ENCODE data around the gene PCDHGB4. TPM values are rescaled to one million over a fixed set of nuclear protein-coding genes. Genes with fewer than 3 reads are reported as not detected.
"Not testable (repeated sequence)": the region's sequence is repeated elsewhere in the genome, so short reads cannot be mapped to it uniquely, and the experiment has no call there.

The PCDHGB4 gene
- total RNA-seq, 4 donors from 2014 or later, result 1.1 to 3.3 (median 1.9) TPM

DNA sequence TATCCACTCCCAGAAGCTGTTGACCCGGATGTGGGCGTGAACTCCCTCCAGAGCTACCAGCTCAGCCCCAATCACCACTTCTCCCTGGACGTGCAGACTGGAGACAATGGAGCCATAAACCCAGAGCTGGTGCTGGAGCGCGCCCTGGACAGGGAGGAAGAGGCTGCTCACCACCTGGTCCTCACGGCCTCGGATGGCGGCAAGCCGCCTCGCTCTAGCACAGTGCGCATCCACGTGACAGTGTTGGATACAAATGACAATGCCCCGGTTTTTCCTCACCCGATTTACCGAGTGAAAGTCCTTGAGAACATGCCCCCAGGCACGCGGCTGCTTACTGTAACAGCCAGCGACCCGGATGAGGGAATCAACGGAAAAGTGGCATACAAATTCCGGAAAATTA lies 5.8 kb downstream of the PCDHGB4 start:
- peaks cover 0 to 60% (median 15%) of the 10 kb centered on the region in 4 donors for H3K9me3 ChIP-seq
- H3K4me3 ChIP-seq, result no peak overlapping the region
- no peak for DNase-seq
- no peaks in the 10 kb centered on the region for H3K27me3 ChIP-seq
- H3K4me1 ChIP-seq, result no peaks in the 10 kb centered on the region
- no peak overlapping the region for H3K27ac ChIP-seq
- no peaks in the 10 kb centered on the region for H3K36me3 ChIP-seq
- TF ChIP-seq, protein P1, sequence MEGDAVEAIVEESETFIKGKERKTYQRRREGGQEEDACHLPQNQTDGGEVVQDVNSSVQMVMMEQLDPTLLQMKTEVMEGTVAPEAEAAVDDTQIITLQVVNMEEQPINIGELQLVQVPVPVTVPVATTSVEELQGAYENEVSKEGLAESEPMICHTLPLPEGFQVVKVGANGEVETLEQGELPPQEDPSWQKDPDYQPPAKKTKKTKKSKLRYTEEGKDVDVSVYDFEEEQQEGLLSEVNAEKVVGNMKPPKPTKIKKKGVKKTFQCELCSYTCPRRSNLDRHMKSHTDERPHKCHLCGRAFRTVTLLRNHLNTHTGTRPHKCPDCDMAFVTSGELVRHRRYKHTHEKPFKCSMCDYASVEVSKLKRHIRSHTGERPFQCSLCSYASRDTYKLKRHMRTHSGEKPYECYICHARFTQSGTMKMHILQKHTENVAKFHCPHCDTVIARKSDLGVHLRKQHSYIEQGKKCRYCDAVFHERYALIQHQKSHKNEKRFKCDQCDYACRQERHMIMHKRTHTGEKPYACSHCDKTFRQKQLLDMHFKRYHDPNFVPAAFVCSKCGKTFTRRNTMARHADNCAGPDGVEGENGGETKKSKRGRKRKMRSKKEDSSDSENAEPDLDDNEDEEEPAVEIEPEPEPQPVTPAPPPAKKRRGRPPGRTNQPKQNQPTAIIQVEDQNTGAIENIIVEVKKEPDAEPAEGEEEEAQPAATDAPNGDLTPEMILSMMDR (IDR thresholded peaks at IDR 0.05), result no peak
- no peak for TF ChIP-seq POLR2A (IDR thresholded peaks at IDR 0.05)

DNA sequence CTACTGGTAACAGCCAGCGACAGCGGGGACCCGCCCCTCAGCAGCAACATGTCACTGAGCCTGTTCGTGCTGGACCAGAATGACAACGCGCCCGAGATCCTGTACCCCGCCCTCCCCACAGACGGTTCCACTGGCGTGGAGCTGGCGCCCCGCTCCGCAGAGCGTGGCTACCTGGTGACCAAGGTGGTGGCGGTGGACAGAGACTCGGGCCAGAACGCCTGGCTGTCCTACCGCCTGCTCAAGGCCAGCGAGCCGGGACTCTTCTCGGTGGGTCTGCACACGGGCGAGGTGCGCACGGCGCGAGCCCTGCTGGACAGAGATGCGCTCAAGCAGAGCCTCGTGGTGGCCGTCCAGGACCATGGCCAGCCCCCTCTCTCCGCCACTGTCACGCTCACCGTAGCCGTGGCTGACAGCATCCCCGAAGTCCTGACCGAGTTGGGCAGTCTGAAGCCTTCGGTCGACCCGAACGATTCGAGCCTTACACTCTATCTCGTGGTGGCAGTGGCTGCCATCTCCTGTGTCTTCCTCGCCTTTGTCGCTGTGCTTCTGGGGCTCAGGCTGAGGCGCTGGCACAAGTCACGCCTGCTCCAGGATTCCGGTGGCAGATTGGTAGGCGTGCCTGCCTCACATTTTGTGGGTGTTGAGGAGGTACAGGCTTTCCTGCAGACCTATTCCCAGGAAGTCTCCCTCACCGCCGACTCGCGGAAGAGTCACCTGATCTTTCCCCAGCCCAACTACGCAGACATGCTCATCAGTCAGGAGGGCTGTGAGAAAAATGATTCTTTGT lies 7.1 kb downstream of the PCDHGB4 start:
- H3K4me3 ChIP-seq, H3K27ac ChIP-seq, DNase-seq, H3K4me1 ChIP-seq, H3K36me3 ChIP-seq, H3K27me3 ChIP-seq: not testable (repeated sequence)
- H3K9me3 ChIP-seq, result peaks cover 0 to 60% (median 17%) of the 10 kb centered on the region in 4 donors

DNA sequence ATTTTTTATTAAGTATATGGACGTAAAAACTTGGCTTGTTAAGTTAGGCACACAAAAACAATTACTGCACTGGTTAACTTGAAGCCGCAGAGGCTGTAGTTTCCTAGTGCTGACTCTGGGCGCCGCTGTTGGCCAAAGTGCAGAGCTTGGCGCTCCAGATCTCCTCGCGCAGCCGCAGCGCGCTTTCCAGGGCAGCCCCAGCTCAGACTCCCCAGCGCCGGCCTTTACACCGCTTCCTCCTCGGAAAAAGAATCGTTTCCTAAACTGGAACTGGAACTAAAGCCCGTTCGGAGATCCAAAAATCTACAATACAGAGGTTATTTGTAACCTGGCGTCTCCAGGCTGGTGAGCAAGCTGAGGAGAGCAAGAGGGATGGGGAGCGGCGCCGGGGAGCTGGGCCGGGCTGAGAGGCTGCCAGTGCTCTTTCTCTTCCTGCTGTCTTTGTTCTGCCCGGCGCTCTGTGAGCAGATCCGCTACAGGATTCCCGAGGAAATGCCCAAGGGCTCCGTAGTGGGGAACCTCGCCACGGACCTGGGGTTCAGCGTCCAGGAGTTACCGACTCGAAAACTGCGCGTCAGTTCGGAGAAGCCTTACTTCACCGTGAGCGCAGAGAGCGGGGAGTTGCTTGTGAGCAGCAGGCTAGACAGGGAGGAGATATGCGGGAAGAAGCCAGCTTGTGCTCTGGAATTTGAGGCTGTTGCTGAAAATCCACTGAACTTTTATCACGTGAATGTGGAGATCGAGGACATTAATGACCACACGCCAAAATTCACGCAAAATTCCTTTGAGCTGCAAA lies 10.5 kb downstream of the PCDHGB4 start, which contains the start of gene PCDHGB5:
Gene PCDHGB5, plus strand, starts transcription at position 192 of the 796 bp plus-strand sequence. Its CDS starts 181 bp downstream, at position 373.
- H3K36me3 ChIP-seq, H3K27me3 ChIP-seq, DNase-seq, H3K4me1 ChIP-seq, H3K27ac ChIP-seq: not testable (repeated sequence)
- TF ChIP-seq, protein P1 (IDR thresholded peaks at IDR 0.05), result peak in 4 of 6 experiments; percentile 25 to 46 (median 34)
- peaks cover 0 to 59% (median 19%) of the 10 kb centered on the region in 4 donors for H3K9me3 ChIP-seq
- peak within 1 kb of the TSS in 3 of 4 donors; percentile 20 to 46 (median 28) for H3K4me3 ChIP-seq

DNA sequence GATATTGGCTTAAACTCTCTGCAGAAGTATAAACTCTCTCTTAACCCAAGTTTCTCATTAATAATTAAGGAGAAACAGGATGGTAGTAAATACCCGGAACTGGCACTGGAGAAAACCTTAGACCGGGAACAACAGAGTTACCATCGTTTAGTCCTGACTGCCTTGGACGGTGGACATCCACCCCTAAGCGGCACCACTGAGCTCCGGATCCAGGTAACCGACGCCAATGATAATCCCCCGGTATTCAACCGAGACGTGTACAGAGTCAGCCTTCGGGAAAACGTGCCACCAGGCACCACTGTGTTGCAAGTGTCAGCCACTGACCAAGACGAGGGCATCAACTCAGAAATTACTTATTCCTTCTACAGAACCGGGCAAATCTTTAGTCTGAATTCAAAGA lies 11.1 kb downstream of the PCDHGB4 start:
- Histone ChIP-seq H3K4me3 (no peak overlapping the region), H3K9me3 (peaks cover 0 to 59% (median 20%) of the 10 kb centered on the region in 4 donors), H3K4me1 (no peaks in the 10 kb centered on the region), H3K27me3 (no peaks in the 10 kb centered on the region), H3K27ac (no peak overlapping the region), H3K36me3 (no peaks in the 10 kb centered on the region)
- TF ChIP-seq, protein P1 (IDR thresholded peaks at IDR 0.05), result no peak
- no peak for TF ChIP-seq POLR2A (IDR thresholded peaks at IDR 0.05)
- no peak for DNase-seq

DNA sequence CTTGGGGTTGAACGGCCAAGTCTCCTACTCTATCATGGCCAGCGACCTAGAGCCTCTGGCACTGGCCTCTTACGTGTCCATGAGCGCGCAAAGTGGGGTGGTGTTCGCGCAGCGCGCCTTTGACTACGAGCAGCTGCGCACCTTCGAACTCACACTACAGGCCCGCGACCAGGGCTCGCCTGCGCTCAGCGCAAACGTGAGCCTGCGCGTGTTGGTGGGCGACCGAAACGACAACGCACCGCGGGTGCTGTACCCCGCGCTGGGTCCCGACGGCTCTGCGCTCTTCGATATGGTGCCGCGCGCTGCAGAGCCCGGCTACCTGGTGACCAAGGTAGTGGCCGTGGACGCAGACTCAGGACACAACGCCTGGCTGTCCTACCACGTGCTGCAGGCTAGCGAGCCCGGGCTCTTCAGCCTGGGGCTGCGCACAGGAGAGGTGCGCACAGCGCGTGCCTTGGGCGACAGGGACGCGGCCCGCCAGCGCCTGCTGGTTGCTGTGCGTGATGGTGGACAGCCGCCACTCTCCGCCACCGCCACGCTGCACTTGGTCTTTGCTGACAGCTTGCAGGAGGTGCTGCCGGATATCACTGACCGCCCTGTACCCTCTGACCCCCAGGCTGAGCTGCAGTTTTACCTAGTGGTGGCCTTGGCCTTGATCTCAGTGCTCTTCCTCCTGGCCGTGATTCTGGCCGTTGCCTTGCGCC lies 12.2 kb downstream of the PCDHGB4 start:
- no peaks in the 10 kb centered on the region for H3K36me3 ChIP-seq
- no peak for DNase-seq
- no peaks in the 10 kb centered on the region for H3K27me3 ChIP-seq
- no peak overlapping the region for H3K4me3 ChIP-seq
- TF ChIP-seq POLR2A (IDR thresholded peaks at IDR 0.05), result no peak
- TF ChIP-seq, protein P1 (IDR thresholded peaks at IDR 0.05), result no peak
- H3K27ac ChIP-seq, result no peak overlapping the region
- peaks cover 0 to 53% (median 15%) of the 10 kb centered on the region in 4 donors for H3K9me3 ChIP-seq
- no peaks in the 10 kb centered on the region for H3K4me1 ChIP-seq

Data from Peyer's patch (tissue), 4 donors.